GM18508 (cell line): ENCODE data around the gene HSD17B8.

Experiments used
- ATAC-seq: cut with Tn5 transposase; IDR thresholded peaks from one replicate; pipeline ENCODE4 v1.9.1; 2021; ENCODE audit warnings: moderate number of reproducible peaks; ENCODE audit not compliant: insufficient read depth, unreplicated experiment

Gene HSD17B8

DNA sequence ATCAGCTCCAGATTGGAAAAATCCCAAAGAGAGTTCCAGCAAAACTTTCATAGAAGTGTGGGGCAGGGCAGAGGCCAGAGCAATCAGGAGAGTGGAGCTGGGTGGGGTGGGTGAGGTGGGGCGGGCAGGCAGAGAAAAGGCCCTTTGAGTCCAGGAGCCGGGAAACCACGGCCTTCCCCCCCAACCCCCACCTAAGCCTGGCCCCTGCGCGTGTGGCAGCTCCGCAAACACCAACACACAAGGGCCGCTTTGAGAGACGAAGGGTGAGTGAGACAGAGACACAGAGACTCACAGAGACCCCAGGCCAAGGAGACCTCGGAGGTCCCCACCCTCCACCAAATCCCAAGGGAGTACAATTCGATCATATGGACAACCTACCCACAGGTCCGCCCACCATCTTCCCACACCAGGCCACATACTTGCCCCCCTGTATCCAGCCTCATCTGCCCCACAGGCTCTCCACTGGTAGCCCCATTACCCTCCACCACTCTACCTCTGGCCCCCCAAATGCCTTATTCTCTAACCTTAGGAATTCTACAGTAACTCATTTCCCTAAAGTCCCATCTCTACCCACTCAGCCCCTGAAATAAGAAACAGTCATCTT lies 13.8 kb upstream of the HSD17B8 start:
- ATAC-seq = no peak

DNA sequence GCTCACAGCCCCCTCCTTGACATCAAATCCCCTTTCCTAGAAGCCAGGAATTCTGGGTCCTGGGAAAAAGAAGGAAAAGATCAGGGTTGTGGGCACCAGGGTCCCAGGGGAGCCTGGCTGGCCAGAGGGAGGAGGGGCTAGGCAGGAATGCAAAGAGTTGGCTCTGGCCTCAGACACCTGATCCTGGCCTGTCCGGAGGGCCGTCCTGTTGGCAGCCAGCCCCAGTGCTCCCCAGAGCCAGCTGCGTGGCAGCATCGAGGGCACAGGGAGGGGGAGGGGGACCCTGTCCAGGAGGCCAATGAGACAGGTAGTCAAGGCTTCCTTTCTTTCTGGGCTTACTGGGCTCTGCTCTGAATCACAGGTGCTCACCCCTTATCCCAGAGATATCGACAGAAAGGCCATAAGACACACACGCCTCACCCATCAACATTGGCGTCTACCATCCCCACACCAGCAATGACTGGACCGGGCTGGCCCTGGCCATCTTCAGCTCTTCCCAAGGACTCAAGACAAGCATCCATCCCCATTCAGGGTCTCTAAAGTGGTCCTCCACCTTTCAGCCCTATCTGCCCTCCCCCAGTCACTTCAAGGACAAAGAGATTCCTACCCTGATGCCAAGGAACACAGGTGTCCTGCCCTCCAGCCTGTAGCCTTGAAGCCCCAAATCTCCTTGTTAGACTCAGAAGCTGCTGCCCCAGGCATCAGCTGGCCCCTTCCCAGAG lies 12.9 kb upstream of the HSD17B8 start:
- ATAC-seq = no peak

DNA sequence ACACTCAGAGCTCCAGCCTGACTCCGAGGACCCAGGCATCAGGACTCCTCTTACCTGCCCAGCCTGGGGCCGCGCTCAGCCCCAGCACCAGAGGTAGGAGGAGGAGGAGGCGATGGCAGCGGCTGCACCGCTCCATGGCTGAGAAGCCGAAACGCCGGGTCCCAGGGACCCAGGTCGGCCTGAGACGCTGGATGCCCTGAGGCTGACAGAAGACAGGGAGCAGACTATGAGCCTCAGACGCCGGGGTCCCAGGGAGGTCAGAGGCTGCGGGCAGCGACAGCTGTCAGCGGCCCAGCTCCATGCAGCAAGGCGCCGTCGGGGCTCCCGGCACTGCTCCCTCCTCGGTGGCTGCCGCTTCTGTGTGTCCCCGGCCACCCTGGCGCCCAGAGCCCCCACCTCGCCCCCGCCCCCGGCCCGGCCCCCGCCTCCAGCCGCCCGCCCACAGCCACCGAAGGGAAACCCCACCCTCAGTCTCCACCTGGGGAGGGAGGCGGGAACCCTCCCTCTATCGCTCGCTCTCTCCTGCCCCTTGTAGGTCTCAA lies 12.3 kb upstream of the HSD17B8 start, which contains the start of gene COL11A2:
Gene COL11A2, minus strand, starts transcription at position 363 of the 542 bp plus-strand sequence. Its CDS starts 227 bp downstream, at position 136.
- ATAC-seq = no peak

DNA sequence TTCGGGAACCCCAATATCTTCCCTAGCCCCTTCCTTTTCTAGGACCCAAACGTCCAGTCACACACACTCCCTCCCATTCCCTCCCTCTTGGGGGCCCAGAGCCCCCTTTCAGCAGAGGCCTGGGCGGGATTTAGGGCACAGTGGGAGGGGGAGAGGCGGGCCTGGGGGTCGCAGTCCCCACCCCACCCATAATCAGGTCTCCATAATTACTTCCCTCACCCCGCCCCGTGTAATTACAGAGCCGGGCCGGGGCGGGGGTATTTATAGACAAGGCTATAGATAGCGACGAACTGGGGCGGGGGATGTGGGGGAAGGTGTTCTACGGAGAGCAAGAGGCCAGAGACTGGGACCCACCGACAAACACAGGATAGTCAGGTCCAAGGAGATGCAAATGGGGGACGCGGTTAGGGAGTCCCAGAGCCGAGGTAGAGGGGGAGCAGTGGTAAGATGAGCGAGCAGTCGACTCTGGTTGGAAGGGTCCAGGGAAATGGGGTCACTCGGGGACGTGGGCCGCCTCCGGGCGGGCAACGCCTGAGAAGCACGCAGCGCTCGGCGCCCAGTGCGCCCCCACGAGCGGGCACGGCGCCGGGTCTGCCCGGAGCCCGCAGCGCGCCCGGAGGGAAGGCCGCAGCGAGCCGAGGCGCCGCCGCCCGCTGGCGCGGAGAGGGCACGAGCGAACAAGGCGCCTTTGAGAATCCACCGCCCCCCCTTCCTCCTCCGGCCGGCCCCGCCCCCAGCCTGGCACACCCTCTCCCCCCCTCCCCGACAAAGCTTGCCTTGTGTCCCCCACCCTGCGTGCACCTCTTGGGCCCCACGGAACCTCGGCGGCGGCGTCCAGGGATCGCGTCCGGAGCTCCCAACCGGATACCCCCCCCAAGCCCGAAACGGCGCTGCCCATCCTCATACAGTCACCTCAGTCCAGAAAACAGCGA lies 11.5 kb upstream of the HSD17B8 start:
- ATAC-seq = no peak

DNA sequence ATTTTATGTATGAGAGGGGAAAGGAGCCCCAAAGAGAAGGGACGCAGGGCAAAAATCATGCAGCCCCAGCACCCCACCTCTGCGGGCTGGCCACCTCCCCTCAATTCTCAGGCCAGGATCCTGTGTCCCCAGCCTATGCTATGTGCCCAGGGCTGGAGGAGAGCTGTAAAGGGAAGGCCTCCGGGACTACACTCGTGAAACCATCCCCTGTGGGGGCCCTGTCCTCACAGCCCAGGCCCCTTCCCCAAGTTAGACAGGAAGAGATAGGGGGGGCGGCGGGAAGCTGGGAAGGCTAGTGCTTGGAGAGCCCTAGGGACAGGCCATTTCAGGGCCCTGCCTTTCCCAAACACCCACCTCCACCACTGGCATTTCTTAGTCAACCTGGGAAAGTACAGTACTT lies 10.8 kb upstream of the HSD17B8 start:
- ATAC-seq = no peak

DNA sequence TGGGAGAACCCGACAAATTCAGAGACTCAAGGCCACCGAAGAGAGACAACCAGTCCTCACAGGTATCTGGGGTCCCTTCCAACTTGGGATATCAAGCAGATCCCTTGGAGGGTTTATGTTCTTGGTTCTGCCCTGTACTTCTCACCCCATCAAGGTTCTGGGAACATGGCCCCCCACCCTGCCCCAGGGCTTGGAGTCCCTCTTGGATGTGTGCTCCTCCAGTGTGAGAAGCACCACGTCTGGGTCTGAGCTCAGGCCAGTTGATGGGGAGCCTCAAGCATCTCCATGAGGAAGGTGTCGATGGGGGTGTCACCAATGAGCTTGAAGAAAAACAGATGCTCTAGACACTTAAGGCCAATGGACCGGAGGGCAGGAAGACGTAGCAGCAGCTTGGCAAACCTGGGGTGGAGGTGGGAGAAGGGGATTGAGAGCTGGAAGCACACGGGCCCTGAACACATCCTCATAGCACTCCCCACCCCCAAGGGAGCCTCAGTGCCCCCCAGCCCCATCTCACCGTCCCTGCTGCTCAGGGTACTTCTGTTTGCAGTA lies 9.9 kb upstream of the HSD17B8 start:
- no peak for ATAC-seq

DNA sequence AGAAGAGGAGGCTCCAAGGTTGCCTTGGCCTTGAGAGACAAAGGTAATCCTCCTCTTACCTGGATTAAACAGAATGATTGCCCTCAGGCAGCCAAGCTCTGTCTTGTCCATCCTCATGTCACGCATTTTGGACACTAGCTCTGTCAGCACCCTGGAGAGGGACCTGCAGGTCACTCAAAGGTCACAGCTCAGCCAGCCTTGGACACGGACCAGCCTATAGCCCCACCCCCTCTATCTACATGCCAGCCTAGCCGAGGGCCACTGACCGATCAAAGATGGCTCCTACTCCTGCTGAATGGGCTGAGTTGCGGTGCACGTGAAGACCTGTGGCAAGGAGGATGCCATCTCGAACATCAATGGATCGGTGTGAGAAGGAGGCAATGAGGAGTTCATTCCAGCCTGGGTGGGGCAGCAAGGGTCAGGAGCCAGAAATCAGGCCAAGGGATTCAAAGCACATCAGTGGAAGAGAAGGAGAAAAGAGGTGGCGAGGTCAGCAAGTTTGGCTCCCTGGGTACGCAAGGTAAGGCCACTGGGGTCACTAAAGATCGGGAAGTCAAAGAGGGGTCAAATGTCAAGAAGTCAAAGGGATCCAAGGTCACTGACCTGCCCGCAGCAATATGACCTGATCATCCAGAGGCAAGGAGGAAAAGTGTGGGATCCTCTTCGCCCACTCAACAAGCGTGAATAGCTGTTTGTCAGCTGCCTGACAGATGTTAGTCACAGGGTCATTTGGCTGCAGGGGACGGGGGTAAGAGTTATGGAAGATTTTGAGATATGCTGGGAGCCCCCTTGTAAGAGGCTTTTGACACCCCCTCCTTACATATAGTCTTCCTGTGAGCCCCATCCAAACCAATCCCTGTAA lies 8.9 kb upstream of the HSD17B8 start:
- ATAC-seq = no peak

DNA sequence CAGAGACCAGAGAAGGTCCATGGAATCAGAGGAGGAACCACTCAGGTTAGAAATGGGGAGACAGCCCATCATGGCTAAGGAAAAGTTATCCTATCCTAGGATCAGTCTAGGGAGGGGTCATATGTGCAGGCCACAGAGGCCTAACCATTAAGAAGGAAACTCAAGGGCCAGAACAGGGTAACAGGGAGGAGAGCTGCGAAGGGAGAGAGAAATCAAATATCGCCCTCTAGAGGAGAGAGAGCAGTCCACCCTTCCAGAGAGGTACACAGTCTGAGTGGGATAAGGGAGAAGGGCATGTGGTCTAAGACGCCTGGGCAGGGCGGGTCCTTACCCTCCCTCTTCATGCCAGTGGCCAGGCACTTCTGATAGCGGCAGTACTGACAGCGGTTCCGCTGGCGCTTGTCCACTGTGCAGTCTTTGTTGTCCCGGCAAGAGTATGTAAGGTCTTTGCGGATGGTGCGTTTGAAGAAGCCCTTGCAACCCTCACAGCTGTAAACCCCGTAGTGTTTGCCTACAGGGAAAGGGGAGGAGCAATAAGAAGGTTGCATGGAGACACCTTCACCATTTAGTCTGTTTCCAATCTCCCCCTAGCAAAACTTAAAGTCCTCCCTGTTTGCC lies 6.9 kb upstream of the HSD17B8 start:
- no peak for ATAC-seq

DNA sequence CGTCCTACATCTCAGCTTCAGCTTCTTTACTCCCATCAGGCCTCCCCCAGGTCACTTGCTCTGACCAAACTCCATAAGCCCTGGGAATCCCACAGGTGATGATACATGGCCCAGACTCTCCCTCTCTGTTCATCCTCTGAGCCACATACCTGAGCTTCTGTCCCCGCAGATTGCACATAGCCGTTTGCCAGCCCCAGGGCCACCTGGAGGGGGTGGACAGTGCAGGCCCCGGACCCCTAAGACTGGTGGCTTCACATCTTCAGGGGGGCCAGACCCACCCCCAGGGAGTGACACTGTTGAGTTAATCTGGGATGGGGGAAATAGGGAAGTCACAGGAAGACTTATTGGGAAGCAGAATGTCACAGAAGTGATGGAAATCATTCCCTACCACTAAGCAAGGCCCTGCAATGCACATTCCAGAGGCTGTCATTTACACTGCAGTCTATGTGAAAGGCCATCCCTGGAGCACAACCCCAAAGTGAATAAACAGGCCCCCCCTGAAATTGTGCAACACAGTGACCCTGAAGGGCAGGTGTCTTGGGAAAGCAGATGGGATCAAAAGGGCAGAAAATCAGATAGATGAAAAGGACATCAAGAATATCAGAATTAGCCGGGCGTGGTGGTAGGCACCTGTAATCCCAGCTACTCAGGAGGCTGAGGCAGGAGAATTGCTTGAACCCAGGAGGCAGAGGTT lies 6.1 kb upstream of the HSD17B8 start:
- ATAC-seq = no peak

DNA sequence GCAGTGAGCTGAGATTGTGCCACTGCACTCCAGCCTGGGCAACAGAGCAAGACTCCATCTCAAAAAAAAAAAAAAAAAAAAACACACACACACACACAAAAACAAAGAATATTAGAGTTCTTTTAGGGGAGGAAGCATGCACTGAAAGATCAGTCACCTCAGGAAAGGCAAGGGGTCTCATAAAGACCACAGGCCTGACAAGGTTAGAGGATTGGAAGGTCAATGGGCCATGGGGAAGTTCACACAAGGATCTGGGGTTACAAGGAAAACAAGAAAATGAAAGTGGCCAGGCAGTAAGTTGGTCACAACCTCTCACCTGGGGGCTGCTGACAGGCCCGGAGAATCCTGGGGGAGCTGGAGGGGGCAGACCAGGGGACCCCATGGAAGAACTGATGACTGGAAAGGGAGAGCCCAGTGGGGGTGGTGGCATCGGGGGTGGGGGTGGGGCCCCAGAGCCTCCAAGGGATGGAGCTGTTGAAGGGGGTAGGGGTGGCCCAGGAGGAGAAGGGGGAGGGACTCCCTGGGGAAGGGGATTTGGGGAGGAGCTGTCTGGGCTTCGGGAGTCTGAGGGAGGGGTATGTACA lies 5.5 kb upstream of the HSD17B8 start:
- no peak for ATAC-seq

DNA sequence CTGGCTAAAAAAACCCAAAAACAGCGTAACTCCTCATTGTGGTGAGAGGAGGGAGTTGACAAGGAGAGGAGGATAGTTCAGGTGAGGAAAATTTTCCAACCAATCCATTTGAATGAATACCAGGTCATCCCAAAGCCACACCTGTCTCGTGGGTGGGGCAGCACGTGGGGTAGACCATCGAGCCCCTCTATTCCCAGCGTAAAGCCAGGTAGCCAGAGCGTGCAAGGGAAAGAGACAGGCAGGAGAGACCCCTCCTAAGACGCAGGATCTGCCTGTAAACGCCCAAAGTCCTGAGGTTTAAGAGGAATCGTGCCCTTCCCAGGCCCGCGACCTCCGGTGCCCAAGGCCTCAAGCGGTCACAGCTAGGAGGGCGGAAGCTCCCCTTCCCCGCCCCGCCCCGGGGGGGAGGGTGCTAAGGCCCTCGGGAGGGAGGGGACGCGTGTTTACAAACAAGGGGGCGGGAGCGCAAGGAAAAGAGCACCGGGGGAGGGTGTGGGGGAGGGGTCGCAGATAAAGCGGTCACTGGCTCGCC lies 4.7 kb upstream of the HSD17B8 start:
- ATAC-seq = no peak

DNA sequence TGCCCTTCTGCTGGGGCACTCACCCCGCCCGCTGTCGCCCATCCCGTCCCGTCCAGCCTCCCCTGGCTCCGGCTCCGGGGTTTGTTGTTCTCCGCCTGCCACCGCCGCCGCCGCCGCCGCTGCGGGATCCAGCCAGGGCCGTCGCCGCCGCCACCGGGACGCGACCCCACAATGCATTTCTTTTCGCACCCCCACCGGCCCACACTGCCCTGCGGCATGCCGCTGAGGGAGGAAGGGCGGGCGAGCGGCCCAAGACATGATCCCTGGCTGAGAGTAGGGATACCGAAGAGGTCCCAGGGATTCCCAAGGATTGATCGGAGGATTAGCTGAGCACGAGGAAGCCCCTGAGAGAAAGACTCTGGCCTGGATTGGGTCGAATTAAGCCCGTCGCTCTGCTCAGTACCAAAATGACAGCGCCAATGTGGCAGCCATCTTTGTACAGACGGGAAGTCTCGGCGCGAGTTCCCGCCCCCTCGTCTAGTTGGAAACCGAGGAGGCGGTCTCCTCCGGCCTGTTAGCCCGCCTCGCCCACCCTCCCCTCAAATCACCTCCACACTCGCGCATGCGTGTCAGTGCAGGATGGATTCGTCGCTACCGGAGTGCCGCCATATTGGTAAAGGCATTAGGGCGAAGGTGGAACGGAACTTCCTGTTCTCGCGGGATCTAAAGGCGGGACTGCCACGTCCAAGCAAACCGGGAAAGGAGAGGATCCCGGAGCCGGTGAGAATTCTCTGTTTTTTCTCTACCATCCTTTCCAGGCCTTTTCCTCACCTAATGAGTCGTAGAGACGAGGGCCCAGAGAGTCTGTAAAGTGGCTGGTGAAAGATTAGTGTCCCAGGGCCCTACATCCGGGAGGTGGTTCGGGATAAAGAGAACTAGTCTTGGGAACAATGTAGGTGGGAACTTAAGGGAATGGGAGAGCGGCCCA lies 4.0 kb upstream of the HSD17B8 start, which contains the start of the genes RXRB and SLC39A7:
Gene RXRB, minus strand, starts transcription at position 447 of the 928 bp plus-strand sequence. Its CDS starts 189 bp downstream, at position 258.
Gene SLC39A7, plus strand, starts transcription at position 649 of the 928 bp plus-strand sequence. CDS start 379 bp downstream, outside the sequence.
- ATAC-seq = no peak

DNA sequence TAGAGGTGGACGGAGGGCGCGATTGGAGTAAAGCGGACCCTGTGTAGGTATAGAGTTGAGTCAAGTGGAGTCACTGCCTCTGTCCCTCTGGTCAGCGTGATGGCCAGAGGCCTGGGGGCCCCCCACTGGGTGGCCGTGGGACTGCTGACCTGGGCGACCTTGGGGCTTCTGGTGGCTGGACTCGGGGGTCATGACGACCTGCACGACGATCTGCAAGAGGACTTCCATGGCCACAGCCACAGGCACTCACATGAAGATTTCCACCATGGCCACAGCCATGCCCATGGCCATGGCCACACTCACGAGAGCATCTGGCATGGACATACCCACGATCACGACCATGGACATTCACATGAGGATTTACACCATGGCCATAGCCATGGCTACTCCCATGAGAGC lies 3.3 kb upstream of the HSD17B8 start:
- ATAC-seq = no peak

DNA sequence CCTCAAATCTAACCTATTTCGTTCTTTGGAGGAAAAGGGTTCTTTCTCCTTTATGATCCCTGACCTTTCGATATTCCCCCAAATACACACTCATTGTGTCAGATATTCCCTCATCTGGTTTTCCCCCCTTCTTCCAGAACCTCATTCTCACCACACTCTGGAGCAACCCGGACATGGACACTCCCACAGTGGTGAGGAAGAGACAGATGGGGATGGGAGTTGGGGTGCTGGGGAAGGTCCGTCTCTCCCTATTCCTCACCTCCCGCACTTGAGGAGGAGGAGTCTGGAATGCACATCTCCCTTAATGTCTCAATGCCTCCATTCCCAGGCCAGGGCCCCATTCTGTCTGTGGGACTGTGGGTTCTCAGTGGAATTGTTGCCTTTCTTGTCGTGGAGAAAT lies 2.5 kb upstream of the HSD17B8 start:
- no peak for ATAC-seq

DNA sequence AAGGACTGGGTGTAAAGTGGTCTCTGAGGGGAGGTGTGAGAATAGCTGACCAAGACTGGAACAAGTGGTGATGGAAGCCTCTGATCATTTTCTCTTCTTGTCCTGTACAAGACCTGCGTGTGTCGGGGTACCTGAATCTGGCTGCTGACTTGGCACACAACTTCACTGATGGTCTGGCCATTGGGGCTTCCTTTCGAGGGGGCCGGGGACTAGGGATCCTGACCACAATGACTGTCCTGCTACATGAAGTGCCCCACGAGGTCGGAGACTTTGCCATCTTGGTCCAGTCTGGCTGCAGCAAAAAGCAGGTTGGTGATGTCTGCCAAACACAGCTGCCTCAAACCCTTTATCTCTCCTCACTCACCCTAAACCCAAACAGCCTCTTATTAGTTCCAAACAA lies 1.7 kb upstream of the HSD17B8 start:
- ATAC-seq = no peak

DNA sequence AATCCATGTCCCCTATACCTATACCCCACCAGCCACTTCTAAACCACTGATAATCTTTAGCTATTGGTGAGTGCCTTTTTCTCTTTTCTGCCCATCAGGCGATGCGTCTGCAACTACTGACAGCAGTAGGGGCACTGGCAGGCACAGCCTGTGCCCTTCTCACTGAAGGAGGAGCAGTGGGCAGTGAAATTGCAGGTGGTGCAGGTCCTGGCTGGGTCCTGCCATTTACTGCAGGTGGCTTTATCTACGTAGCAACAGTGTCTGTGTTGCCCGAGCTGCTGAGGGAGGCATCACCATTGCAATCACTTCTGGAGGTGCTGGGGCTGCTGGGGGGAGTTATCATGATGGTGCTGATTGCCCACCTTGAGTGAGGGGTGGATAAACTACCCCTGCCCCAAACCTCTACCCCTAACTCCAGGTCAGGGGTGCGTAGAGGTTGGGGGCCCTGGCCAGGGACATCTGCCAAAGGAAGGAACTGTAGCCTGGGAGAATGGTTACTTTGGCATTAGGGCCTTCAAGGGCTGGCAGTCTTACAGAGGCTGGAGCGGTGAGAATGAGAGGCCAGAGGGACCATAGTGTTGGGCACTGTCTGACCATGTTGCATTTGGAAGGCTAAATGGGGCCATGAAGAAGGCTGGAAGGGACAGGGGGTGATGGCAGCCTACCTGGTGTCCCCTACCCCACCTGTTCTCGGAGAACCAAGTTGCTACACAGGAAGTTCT lies 851 bp upstream of the HSD17B8 start:
- ATAC-seq = no peak
